GM19025 (cell line): Measurements from ENCODE around the gene ST8SIA1.

Source experiments
- ATAC-seq: cut with Tn5 transposase; IDR thresholded peaks from one replicate; pipeline ENCODE4 v1.9.1; 2021; ENCODE audit warnings: mild to moderate bottlenecking, low read depth, moderate library complexity; ENCODE audit not compliant: unreplicated experiment

The ST8SIA1 gene

DNA sequence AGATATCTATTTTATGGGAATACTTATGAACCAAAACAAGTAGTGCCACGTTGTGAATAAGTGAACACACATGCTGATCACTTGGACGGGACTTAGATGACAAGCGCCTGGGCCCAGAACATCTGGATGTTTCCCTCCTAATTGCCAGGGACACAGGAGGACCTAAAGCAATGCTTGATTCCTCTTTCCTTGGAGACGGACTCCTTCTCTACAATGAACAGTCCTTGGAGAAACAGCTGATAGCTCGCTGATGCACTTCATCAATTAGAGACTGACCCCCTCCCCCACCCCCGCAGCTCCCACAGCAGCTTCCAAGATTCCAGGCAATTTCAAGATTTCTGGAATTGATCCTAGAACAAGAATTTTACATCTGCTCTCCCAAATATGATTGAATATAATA lies 86.4 kb downstream of the ST8SIA1 start:
- ATAC-seq = no peak

DNA sequence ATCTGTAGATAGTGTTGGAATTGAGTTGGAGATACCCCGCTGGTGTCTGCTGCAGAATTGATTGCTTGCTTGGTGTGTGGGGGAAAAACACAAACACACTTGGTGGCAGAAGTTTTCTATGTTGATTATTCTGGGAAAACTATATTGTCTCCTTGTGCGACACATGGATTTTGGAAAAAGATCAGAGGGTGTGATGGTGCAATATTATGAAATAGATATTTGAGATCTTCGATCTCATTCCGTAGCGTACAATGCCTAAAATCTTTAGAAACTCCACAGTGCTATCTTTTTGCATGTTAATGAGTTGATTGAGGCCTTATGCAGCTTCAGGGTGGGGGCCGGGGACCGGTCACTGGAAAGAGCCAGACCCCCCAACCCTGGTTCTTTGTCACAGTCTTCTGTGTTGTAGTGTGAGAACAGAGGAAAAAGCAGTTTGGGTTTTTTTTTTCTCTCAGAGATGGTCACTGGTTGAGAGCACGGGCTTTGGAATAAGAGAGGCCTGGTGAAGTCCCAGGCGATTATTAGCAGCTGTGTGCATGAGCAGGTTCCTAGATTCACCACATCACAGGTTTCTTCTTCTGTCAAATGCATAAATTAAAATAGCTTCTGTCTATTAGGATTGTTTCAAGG lies 88.2 kb downstream of the ST8SIA1 start:
- ATAC-seq = no peak

DNA sequence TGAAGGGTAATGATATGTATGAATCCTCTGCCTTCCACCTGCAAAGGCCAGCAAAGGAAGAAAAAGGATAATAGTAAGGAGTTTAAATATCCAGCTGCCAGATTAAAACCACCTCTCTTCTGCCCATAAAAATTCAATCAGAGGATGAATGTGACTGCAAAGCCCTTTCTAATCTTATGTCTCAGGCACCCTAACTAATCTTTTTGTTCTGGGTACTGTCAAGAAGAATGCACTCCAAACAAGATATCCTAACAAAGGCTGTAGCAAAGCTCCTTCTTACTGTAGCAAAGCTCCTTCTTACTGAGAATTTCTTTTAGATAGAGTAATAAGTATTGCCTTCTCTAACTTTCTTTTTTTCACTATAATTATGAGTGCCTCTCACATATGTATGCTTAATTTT lies 91.8 kb downstream of the ST8SIA1 start:
- ATAC-seq = no peak

DNA sequence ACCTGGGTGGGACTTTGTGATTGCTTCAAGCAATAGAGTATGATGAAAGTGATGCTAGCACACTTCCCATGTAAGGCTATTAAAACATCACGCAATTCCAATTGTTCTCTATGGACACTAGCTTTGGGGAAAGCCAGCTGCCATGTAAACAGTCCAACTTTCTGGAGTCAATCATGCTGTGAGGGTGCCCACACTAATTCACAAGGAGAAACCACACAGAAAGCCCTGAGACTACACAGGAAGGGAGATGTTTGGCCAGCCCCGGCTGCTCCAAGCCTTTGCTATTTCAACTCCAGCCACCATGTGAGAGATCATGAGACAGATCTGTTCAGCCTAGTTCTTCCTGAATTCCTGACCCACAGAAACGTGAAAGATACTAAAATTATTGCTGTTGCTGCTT lies 96.3 kb downstream of the ST8SIA1 start:
- no peak for ATAC-seq

DNA sequence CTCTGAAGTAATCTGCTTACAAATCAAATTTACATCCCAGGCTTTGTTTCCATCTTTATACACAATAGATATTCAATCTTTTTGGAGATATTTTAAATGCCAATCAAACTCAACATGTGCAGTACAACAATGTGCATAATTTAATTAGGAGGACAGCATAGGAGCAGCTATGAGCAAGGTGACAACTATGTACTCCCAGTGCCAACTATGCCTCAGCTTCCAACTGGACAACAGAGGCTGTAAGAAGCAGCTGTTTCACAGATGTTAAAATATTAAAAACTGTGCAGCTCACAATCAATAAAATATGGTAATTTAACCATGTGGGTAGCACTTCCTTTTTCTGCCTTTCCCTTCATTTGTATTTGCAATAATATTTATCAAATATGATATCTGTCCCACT lies 99.9 kb downstream of the ST8SIA1 start:
- no peak for ATAC-seq

DNA sequence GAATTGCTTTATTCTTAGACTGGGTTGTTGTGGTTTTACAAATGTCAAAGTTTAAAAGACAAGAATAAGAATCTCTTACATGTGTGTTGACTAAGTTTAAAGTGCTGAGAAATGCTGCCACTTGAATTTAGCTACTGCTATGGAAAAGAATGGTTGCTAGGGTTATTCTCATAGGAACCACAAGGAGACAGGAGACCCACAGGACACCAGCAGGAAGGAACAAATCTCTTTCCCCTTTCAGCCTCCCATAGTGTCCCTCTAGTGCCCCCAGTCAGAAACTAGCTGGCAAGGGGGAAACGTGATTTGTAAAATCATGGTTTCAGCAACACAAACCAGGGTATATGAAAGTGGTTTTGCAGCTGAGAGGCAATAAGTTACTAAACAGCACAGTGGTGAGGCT lies 102.7 kb downstream of the ST8SIA1 start:
- ATAC-seq = no peak

DNA sequence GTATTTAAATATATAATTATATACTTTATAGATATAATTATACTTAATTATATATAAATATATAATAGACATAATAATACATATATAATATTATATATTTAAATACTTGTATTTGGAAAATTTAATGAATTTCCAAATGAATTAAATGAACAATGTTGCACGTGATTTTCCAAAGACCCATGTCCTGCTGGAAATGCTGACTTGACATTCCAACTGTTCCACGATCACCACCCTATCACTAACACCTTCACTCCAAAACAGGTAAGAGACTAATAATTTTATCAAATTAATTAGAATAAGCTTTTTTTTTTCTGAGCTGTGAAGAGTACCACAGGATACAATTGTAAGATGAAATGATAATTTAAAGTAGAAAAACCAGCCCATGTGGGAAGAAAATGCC lies 103.4 kb downstream of the ST8SIA1 start:
- ATAC-seq = no peak

DNA sequence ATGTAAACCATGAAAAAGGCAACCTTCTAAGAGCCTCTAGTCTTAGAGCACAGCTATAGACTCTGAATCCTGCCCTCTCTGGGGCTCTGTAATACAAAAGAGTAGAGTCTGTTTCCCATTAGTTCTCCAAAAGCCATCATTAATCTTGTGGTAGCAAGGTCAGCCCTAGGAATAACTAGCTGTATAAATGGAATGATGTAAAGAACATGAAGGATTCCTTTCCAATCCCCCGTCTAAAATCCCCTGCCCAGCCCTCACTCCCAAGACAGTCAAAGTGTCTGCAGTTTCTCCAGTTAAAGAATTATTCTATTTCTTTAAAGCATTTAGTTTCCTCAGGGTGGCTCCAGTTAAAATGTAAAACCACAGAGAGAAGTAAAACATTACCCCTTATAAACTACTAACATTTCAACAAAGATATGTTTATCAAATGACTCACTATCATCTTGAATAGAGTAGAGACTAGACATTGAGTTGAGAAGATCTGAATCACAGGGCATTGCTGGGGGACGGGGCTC lies 104.2 kb downstream of the ST8SIA1 start:
- no peak for ATAC-seq

DNA sequence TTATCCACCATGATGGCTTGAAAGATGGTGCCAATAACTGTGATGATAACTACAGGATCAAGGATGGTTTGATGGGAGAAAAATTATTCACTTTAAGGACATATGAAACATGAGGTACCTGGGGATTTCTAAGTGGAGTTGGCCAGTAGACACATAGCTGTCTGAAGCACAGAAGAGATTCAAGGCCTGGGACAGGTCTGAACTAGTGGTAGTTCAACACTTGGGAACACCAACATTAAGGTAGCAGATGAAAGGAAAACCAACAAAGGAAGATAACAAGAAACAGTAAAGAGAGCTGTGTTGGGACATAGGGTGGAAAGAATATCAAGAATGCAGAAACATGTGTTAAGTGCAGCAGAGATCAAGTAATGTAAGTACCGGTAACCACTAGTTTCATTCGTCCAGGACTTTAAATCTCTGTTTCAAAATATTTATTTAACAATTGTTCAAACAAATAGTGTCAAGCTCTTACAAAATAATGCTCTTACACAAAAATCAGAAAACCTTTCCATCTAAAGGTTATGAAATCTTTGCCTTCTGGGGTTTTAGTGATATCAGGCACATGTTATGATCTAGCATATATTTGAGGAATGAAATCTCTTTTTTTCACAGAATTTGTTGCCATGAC lies 104.7 kb downstream of the ST8SIA1 start:
- no peak for ATAC-seq

DNA sequence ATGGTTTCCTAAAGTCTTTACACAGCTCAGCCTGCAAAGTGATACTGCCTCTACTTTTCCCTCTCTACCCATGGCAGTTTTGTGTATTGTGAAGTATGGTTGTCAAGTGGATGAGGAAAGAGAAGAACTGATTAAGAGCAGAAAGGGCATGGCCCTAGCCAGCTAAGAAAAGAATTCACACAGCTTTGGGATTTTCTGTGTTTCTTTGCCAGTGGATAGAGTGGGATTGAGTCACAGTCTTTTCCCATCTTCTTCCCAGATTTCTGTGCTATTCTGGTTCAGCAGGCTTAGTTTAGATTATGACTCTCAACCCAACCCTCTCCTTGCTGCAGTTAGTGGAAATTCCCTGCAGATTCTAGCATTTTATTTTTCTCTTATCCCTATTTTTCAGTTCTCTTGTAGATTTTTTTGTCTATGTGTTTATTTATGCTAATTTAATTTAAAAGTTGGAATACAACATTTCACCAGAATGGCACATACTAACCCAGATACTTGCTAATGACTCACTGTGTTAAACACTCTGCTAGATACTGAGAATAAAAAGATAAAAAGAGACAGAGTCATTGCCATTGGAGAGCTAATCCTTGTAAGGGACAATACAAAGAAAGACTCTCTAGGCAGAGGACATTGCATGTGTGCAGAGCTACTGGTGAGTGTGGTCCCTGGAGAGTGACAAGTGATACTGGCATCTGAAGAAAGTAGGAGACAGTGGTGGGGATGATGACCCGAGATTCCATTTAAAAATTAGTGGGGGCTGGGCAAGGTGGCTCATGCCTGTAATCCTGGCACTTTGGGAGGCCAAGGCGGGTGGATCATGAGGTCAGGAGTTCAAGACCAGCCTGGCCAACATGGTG lies 106.3 kb downstream of the ST8SIA1 start:
- ATAC-seq = no peak

DNA sequence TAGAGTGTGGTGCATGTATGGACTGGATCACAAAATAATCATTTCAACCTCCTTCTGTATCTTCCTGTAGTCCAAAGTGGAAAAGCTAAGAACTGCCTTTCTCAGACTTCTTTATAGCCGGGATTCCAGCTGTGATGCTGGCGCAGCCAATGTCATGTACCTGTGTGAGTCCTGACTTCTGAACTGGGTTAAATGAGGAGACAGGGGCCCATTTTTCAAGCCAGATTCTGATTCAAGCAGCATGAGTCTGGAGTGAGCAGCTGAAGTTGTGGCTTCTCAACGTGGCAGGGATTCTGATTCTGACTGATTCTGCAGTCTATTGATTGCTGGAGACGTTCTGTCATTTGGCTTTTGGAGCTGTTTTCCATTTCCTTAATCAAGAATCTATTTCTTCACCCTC lies 111.2 kb downstream of the ST8SIA1 start:
- ATAC-seq = no peak

DNA sequence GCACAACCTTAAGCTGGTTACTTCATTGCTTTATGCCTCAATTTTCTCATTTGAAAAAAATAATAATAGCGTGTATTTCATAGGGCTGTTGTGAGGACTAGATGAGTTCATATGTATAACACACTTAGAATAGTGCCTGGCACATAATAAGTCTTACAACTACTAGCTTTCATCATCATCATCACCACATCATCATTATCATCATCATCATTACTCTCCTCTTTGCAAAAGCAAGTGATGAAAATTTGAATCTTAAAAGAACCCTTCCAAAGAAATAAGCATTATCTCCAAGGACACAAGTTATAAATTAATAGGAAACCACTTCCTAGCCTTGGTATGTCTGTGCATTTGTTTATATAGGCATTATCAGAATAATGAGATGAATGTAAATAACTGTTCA lies 117.0 kb downstream of the ST8SIA1 start:
- no peak for ATAC-seq

DNA sequence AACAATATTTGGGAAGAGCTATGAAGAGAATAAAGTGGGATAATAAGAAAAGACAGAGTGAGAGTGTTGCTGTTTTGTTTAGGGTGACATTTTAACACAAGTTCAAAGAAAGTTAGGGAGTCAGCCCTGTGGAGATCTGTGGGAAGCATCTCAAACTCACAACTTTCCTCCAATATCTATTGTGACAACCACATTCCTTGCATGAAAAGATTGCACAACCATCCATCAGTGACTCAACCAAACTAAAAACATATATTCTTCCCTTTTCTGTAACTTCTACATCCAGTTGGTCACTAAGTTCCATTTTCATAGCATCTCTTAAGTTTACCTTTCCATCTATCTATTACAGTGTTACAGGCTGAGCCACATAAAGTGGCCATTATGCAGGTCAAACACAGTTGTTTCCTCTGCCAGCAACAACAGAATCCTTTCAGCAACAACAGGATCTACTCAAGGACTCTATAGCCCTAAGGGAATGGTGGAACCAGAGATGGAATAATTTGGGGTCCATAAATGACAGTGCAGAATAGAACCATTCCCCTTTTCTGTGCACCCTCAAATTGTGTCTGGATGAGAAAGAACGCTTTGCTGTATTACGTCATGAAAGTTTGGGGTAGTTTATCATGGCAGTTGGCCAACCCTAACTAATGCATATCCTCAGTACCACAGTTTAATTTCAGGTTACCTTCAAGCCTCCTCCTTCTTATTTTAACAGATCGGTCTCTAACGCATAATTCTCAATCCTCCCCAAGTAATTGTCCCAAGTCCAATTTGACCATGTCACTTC lies 118.8 kb downstream of the ST8SIA1 start:
- no peak for ATAC-seq

DNA sequence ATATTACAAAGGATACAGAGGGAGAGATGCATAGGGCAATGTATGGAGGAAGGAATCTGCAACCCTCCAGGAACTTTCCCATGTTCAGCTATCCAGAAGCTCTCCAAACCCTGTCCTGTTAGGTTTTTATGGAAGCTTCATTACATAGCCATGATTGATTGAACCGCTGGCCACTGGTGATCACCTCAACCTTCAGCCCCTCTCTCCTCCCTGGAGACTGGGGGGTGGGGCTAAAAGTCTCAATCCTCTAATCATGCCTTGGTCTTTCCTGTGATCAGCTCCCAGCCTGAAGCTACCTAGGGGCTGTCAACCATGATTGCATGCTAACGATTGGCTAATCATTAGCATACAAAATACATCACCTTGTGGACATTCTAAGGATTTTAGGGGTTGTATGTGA lies 123.4 kb downstream of the ST8SIA1 start:
- ATAC-seq = no peak

DNA sequence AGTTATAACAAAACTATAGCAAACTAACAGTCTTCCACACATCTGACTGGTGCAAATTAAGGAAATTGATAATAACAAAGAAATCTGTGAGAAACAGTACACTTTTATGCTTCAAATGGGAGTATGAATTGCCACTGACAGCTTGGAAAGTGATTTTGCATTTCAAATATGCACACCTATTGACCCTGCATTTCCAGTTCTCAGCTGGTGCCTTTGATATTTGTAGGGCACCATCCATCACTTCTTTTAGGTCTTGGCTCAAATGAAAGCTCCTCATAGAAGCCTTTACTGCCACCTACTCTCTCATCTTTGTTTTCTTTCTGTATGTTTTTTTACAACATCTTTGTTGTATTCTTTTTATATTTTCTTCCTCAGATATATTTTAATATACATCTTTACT lies 125.1 kb downstream of the ST8SIA1 start:
- ATAC-seq = no peak

DNA sequence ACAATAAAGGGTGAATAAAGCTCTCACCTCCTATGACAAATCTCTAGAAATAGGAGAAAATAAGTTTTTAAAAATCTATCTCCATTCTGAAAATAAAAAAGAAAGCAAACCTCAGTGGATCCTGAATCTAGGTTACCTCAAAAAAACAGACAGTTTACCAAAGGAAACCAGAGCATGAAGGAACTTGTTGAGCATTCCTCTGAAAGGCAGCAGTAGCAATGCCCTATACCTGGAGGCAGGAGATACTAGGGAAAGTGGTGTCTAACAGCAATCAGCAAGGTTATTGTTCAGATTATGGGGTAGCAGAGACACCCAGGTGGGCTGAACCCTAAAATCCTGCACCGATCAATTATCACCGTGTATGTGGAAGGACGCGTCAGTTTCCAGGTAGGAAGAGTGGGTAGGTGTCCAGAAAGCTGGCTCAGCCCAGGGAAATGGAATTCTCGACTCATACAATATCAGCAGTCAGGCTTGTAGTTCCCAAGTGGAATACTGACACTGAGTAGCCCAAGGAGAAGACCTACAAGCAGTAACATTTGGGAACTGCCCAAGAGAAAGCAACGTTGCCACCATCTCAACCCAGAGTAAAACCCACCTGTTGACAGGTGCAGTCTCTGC lies 128.3 kb downstream of the ST8SIA1 start:
- no peak for ATAC-seq

DNA sequence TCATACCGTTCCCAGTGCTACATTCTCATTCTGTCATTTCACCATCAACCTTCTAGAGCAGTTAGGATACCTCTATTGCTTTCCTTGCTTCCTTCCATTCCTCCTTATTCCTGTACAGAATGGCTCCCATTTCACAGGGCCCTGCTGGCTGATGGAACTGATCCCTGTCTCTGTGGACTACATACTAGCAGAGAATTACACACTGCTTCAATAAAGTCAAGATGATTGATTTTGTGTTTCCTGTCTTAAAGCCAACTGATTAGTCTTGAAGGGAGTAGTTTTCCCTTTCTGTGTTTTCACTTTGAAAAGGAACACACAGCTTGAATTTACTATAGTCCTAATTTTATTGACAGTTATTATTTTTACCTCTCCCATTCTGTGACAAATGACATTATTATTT lies 130.1 kb downstream of the ST8SIA1 start:
- no peak for ATAC-seq

DNA sequence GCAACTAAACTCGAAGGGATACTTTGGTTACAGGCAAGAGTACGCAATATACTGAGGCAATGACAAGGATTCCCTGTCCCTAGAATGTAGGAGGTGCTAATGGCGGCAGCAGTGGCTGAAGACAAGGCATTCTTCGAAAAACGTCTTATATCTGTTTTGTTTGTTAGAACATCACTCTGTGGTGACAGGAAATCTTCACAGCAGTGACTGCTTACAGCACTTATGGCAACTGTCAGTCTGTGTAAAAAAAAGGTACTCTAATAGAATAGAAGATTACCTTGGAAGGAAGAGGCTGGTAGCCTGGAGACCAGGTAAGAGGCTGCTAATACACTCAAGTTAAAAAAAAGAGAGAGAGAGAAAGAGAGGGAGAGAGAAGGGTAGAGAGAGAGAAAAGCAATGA lies 131.7 kb downstream of the ST8SIA1 start:
- no peak for ATAC-seq

DNA sequence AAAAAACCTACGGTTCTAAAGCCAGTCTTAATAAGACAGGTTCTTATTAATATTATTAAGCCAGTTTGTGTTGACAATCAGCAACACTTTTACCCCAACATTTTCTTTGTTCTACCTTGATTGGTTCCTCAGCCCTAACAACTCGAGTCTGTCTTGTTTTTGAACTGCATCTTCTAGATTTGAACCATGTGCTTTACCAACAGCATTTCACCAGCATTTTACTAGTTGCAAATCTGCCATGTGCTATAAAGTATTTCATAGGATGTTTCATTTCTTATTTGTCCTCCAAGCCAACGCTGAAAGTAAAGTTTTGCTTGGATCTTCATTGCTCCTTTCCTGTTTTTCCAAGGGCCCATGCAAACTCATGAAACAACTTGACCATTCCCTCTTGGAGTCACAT lies 133.4 kb downstream of the ST8SIA1 start:
- ATAC-seq = no peak

DNA sequence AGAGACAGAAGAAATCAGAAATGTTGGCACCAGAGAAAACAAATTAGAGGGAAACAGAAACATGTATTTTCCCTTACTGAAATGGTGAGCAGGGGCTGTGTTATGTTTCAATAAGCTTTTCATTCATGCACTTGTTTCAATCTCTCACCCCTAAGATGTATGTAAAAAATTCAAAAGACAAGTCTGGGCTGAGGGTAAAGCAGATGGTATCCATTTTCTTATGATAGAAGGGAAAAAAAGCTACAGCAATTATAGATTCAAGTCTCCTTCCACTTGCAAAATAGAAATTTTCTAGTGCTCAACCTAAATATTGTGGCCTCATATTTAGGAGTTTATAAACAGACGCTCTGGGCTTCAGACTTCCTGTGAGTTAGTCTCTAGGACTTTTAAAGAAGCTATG lies 138.3 kb downstream of the ST8SIA1 start:
- ATAC-seq = no peak
